Measurements from ENCODE around the gene C1orf116. TPM values are rescaled to one million over a fixed set of nuclear protein-coding genes. Genes with fewer than 3 reads are reported as not detected.
A peak's percentile ranks its signal among the peaks of the same experiment; 100 is the strongest.

Gene C1orf116
- total RNA-seq, 2 donors from 2014 or later: 0.14 to 1.3 TPM

GRCh38 chr1:207077470-207078377 is 45.2 kb upstream of the C1orf116 start:
- ATAC-seq (ENCODE audit: insufficient number of reproducible peaks, low FRiP score, low read depth): peak; percentile 66

GRCh38 chr1:207077012-207077411 is 44.5 kb upstream of the C1orf116 start:
- Histone ChIP-seq H3K27ac (no peak overlapping the region), H3K4me3 (no peak overlapping the region), H3K36me3 (no peaks in the 10 kb centered on the region), H3K9me3 (no peaks in the 10 kb centered on the region), H3K4me1 (ENCODE audit: control insufficient read depth in 1 of 2, low read depth in 2 of 2) (peaks cover 0 to 12% of the 10 kb centered on the region in 2 donors), H3K27me3 (replicated peaks; ENCODE audit: insufficient read depth) (no peaks in the 10 kb centered on the region)
- ATAC-seq (ENCODE audit: insufficient number of reproducible peaks, low FRiP score, low read depth) (no peak), DNase-seq (ENCODE audit: low spot score) (no peak)
- no peak for TF ChIP-seq CTCF (IDR thresholded peaks at IDR 0.05)

More at GRCh38 chr1:207077470-207078377, 45.2 kb upstream of the C1orf116 start:
- no peak overlapping the region for H3K27ac ChIP-seq
- H3K4me3 ChIP-seq: no peak overlapping the region
- peak; percentile 81 for TF ChIP-seq CTCF (IDR thresholded peaks at IDR 0.05)
- H3K9me3 ChIP-seq: no peaks in the 10 kb centered on the region
- no peaks in the 10 kb centered on the region for H3K36me3 ChIP-seq
- no peak for DNase-seq (ENCODE audit: low spot score)
- no peaks in the 10 kb centered on the region for H3K27me3 ChIP-seq (replicated peaks; ENCODE audit: insufficient read depth)
- peaks cover 0 to 12% of the 10 kb centered on the region in 2 donors for H3K4me1 ChIP-seq (ENCODE audit: control insufficient read depth in 1 of 2, low read depth in 2 of 2)

GRCh38 chr1:207076181-207076955 is 43.8 kb upstream of the C1orf116 start:
- TF ChIP-seq CTCF (IDR thresholded peaks at IDR 0.05): no peak
- ATAC-seq (ENCODE audit: insufficient number of reproducible peaks, low FRiP score, low read depth): no peak

GRCh38 chr1:207073906-207074820 is 41.6 kb upstream of the C1orf116 start:
- Histone ChIP-seq H3K9me3 (no peaks in the 10 kb centered on the region), H3K27ac (no peak overlapping the region), H3K36me3 (no peaks in the 10 kb centered on the region), H3K4me1 (ENCODE audit: control insufficient read depth in 1 of 2, low read depth in 2 of 2) (peaks cover 0 to 12% of the 10 kb centered on the region in 2 donors), H3K4me3 (no peak overlapping the region), H3K27me3 (replicated peaks; ENCODE audit: insufficient read depth) (no peaks in the 10 kb centered on the region)
- no peak for TF ChIP-seq CTCF (IDR thresholded peaks at IDR 0.05)
- no peak for ATAC-seq (ENCODE audit: insufficient number of reproducible peaks, low FRiP score, low read depth)
- DNase-seq (ENCODE audit: low spot score): no peak

More at GRCh38 chr1:207076181-207076955, 43.8 kb upstream of the C1orf116 start:
- H3K4me3 ChIP-seq: no peak overlapping the region
- no peaks in the 10 kb centered on the region for H3K36me3 ChIP-seq
- H3K9me3 ChIP-seq: no peaks in the 10 kb centered on the region
- peaks cover 0 to 12% of the 10 kb centered on the region in 2 donors for H3K4me1 ChIP-seq (ENCODE audit: control insufficient read depth in 1 of 2, low read depth in 2 of 2)
- no peak overlapping the region for H3K27ac ChIP-seq
- no peaks in the 10 kb centered on the region for H3K27me3 ChIP-seq (replicated peaks; ENCODE audit: insufficient read depth)
- DNase-seq (ENCODE audit: low spot score): no peak
